Activated B cell treated with CpG ODN at 0.5 μM for 24 hours (primary cell): ENCODE data around the gene KRTAP9-8. TPM values are rescaled to one million over a fixed set of nuclear protein-coding genes. Genes with fewer than 3 reads are reported as not detected.
"Not testable (repeated sequence)": the region's sequence is repeated elsewhere in the genome, so short reads cannot be mapped to it uniquely, and the experiment has no call there.

Experiments
- ATAC-seq: fragments of 200-7000 bp; cut with Tn5 transposase; one replicate; pipeline ENCODE4 v1.10.0; 2021; ENCODE audit warnings: low read depth, mild to moderate bottlenecking, moderate library complexity
- CTCF ChIA-PET: fragments of 350-600 bp; sonication (Branson Sonifier 250); formaldehyde crosslinking; loops from one replicate; lab custom pipeline; 2021; ENCODE audit warnings: antibody characterized with exemption; lab: Charles Lee
- POLR2A ChIA-PET: fragments of 350-600 bp; sonication (Branson Sonifier 250); formaldehyde crosslinking; loops from one replicate; lab custom pipeline; 2021; ENCODE audit warnings: antibody characterized with exemption; lab: Charles Lee
- DNase-seq: peaks from one replicate; pipeline ENCODE4 v3.0.0; 2022
- H3K27ac Mint-ChIP-seq: one replicate; pipeline ENCODE4 v1.8.0; 2020; ENCODE audit warnings: mixed read lengths
- H3K27me3 Mint-ChIP-seq: one replicate; pipeline ENCODE4 v1.8.0; 2021; ENCODE audit warnings: mixed read lengths
- H3K36me3 Mint-ChIP-seq: one replicate; pipeline ENCODE4 v1.8.0; 2021; ENCODE audit warnings: low read depth, mixed read lengths
- H3K4me1 Mint-ChIP-seq: one replicate; pipeline ENCODE4 v1.8.0; 2021; ENCODE audit warnings: mixed read lengths
- H3K4me3 Mint-ChIP-seq: one replicate; pipeline ENCODE4 v1.8.0; 2020; ENCODE audit warnings: mild to moderate bottlenecking, mixed read lengths
- H3K9me3 Mint-ChIP-seq: one replicate; pipeline ENCODE4 v1.8.0; 2020; ENCODE audit warnings: mixed read lengths
- intact Hi-C: fragments of 100-400 bp; cut with micrococcal nuclease; formaldehyde crosslinking; loops from one replicate; pipeline ENCODE4 v1.15.1; 2024
- total RNA-seq: library from RNA; stranded (reverse); gene quantifications from 2 replicates; pipeline ENCODE4 v1.2.3, GENCODE V29; 2022
- TF ChIP-seq, protein P1 (sequence below): fragments of 200-600 bp; IDR thresholded peaks from one replicate; pipeline ENCODE4 v1.8.0; 2022; ENCODE audit warnings: antibody characterized with exemption, mild to moderate bottlenecking

Gene KRTAP9-8, protein sequence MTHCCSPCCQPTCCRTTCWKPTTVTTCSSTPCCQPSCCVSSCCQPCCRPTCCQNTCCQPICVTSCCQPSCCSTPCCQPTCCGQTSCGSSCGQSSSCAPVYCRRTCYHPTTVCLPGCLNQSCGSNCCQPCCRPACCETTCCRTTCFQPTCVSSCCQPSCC
- not detected in 2 replicates for total RNA-seq

DNA sequence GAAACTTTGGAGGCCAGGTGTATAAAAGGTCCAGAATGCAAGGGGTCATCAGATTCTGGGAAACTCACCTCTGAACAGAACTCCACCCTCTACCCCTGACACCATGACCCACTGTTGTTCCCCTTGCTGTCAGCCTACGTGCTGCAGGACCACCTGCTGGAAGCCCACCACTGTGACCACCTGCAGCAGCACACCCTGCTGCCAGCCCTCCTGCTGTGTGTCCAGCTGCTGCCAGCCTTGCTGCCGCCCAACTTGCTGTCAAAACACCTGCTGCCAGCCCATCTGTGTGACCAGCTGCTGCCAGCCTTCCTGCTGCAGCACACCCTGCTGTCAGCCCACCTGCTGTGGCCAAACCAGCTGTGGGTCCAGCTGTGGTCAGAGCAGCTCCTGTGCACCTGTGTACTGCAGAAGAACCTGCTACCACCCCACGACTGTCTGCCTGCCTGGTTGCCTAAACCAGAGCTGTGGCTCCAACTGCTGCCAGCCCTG is at the start of gene KRTAP9-8:
TSS of gene KRTAP9-8 (plus strand) at position 51 of the 489 bp plus-strand sequence. CDS start at position 104, 53 bp downstream.
- POLR2A ChIA-PET, H3K27ac Mint-ChIP-seq, CTCF ChIA-PET, H3K4me1 Mint-ChIP-seq, H3K36me3 Mint-ChIP-seq, intact Hi-C loops, H3K9me3 Mint-ChIP-seq, ATAC-seq, H3K4me3 Mint-ChIP-seq, DNase-seq: not testable (repeated sequence)
- H3K27me3 Mint-ChIP-seq: peaks cover 32% of the 10 kb centered on the region

DNA sequence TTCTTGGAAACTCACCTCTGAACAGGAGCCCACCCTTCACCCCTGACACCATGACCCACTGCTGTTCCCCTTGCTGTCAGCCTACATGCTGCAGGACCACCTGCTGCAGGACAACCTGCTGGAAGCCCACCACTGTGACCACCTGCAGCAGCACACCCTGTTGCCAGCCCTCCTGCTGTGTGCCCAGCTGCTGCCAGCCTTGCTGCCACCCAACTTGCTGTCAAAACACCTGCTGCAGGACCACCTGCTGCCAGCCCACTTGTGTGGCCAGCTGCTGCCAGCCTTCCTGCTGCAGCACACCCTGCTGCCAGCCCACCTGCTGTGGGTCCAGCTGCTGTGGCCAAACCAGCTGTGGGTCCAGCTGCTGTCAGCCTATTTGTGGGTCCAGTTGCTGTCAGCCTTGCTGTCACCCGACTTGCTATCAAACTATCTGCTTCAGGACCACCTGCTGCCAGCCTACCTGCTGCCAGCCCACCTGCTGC is 47.9 kb upstream of the KRTAP9-8 start, which contains the start of gene KRTAP9-1:
TSS of gene KRTAP9-1 (plus strand) at position 51 of the 482 bp plus-strand sequence. CDS start at position 51, 0 bp downstream.
- H3K4me3 Mint-ChIP-seq, POLR2A ChIA-PET, intact Hi-C loops, ATAC-seq, H3K36me3 Mint-ChIP-seq, DNase-seq, CTCF ChIA-PET, H3K9me3 Mint-ChIP-seq, H3K4me1 Mint-ChIP-seq, H3K27ac Mint-ChIP-seq: not testable (repeated sequence)
- peaks cover 27% of the 10 kb centered on the region for H3K27me3 Mint-ChIP-seq

DNA sequence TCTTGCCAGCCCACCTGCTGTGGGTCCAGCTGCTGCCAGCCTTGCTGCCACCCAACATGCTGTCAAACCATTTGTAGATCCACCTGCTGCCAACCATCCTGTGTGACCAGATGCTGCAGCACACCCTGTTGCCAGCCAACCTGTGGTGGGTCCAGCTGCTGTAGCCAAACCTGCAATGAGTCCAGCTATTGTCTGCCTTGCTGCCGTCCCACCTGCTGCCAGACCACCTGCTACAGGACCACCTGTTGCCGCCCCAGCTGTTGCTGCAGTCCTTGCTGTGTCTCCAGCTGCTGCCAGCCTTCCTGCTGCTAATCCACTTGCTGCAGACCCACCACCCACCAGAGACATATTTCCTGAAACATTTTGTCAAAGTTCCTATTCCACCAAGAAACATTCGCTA is 47.5 kb upstream of the KRTAP9-8 start:
- TF ChIP-seq, protein P1, sequence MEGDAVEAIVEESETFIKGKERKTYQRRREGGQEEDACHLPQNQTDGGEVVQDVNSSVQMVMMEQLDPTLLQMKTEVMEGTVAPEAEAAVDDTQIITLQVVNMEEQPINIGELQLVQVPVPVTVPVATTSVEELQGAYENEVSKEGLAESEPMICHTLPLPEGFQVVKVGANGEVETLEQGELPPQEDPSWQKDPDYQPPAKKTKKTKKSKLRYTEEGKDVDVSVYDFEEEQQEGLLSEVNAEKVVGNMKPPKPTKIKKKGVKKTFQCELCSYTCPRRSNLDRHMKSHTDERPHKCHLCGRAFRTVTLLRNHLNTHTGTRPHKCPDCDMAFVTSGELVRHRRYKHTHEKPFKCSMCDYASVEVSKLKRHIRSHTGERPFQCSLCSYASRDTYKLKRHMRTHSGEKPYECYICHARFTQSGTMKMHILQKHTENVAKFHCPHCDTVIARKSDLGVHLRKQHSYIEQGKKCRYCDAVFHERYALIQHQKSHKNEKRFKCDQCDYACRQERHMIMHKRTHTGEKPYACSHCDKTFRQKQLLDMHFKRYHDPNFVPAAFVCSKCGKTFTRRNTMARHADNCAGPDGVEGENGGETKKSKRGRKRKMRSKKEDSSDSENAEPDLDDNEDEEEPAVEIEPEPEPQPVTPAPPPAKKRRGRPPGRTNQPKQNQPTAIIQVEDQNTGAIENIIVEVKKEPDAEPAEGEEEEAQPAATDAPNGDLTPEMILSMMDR: no peak
- DNase-seq (no peak), ATAC-seq (no peak)
- H3K27ac Mint-ChIP-seq: no peak overlapping the region
- CTCF ChIA-PET: no interaction called here
- H3K4me3 Mint-ChIP-seq: no peak overlapping the region
- H3K9me3 Mint-ChIP-seq: no peaks in the 10 kb centered on the region
- H3K36me3 Mint-ChIP-seq: no peaks in the 10 kb centered on the region
- POLR2A ChIA-PET: no interaction called here
- peaks cover 24% of the 10 kb centered on the region for H3K27me3 Mint-ChIP-seq
- intact Hi-C loops: no loop called here
- no peaks in the 10 kb centered on the region for H3K4me1 Mint-ChIP-seq

DNA sequence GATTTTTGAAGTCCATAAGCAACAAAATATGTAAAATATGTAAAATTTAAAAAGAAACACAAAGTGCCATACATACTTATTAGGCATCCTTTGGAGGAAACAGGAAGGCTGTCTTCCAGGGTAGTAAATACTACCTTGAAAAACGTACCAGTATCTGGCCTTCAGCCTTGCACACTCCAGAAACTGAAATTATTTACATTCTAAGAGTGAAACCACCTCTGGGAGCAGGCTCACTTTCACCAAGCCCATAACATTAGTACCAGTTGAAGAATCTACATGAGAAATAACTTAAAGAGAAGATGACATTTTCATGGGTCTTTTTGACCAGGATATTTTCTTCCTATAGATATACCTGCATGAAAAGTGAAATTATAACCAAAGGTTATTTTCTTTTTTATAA is 41.7 kb upstream of the KRTAP9-8 start:
- H3K36me3 Mint-ChIP-seq: no peaks in the 10 kb centered on the region
- no peak overlapping the region for H3K4me3 Mint-ChIP-seq
- H3K27ac Mint-ChIP-seq: no peak overlapping the region
- DNase-seq (no peak), ATAC-seq (no peak)
- TF ChIP-seq, protein P1: no peak
- H3K4me1 Mint-ChIP-seq: no peaks in the 10 kb centered on the region
- H3K27me3 Mint-ChIP-seq: peaks cover 13% of the 10 kb centered on the region
- POLR2A ChIA-PET: no interaction called here
- CTCF ChIA-PET: no interaction called here
- intact Hi-C loops: no loop called here
- peaks cover 8% of the 10 kb centered on the region for H3K9me3 Mint-ChIP-seq

DNA sequence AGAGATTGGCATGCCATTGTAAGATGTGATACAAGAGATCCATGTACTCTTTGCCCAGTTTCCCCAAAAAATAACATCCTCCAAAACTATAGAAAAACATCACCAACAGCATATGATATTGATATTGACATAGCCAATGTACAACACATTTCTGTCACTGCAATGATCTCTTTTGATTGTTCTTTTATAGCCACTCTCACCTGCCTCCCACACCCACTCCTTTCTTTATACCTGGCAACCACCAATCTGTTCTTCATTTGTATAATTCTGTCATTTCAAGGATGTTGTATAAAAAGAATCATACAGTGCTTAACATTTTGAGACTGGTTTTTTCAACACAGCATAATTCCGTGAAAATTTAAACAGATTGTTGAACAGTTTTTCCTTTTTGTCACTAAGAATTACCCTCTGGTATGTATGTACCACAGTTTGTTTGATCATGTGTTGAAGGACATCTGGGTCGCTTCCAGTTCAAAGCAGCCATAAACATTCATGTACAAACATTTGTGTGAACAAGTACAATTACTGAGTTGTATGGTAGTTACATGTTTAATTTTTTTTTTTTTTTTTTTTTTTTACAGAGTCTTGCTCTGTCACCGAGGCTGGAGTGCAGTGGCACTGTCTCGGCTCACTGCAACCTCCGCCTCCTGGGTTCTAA is 38.2 kb upstream of the KRTAP9-8 start:
- Mint-ChIP-seq H3K27me3 (peaks cover 5% of the 10 kb centered on the region), H3K36me3 (no peaks in the 10 kb centered on the region), H3K4me3 (no peak overlapping the region), H3K4me1 (no peaks in the 10 kb centered on the region), H3K9me3 (peaks cover 8% of the 10 kb centered on the region), H3K27ac (no peak overlapping the region)
- ChIA-PET CTCF (no interaction called here), POLR2A (no interaction called here)
- ATAC-seq: no peak
- TF ChIP-seq, protein P1: no peak
- no peak for DNase-seq
- intact Hi-C loops: no loop called here

DNA sequence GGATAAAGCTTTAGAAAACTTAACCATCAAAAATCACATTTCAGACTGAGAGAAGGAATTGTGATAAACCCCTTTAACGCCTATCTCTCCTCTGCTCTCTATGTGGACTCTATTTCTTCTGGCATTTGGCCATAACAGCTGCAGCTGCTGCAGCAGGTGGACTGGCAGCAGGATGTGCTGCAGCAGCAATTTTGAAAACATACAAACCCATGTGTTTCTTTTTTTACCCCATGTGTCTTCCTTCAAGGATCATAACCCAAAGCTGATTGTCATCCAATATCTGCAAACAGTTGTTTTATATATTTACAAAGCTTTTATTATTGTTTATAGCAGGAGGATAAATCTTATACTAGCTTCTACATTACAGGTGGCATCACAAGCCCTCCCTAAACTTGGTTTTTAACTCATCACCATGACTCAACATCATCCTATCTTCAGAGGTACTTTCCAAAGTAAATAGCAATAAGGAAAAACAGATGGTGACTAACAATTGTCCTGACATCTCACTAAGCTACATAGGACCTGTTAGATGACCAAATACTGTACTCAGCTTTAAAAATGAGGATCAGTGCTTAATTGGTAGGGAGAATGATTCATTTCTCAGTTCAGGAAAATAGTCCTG is 25.8 kb upstream of the KRTAP9-8 start:
- intact Hi-C loops: no loop called here
- no peaks in the 10 kb centered on the region for H3K9me3 Mint-ChIP-seq
- TF ChIP-seq, protein P1: no peak
- peaks cover 36% of the 10 kb centered on the region for H3K27me3 Mint-ChIP-seq
- no peak overlapping the region for H3K4me3 Mint-ChIP-seq
- ChIA-PET CTCF (interaction anchor here (0.6 kb wide), 1 partner anchor 345 kb away, joined by 4 read pairs; no protein-coding TSS in a partner anchor), POLR2A (no interaction called here)
- no peaks in the 10 kb centered on the region for H3K36me3 Mint-ChIP-seq
- no peak overlapping the region for H3K27ac Mint-ChIP-seq
- ATAC-seq: no peak
- peaks cover 5% of the 10 kb centered on the region for H3K4me1 Mint-ChIP-seq
- no peak for DNase-seq
